Gastrocnemius medialis (tissue), 4 donors: ENCODE data around the gene CSNK1G1. TPM values are rescaled to one million over a fixed set of nuclear protein-coding genes. Genes with fewer than 3 reads are reported as not detected.

Source experiments
- ATAC-seq, 2 donors: fragments of 150-250 bp; one replicate each; pipeline ENCODE4 v1.9.1; 2016
- DNase-seq, 2 donors: peaks; one replicate each; pipeline ENCODE4 v3.0.0-alpha.2; 2019
- H3K27ac ChIP-seq, 4 donors: fragments of 200-600 bp; sonication (generic); 1 replicate in 1 of 4; 2 replicates in 3 of 4; pipeline ENCODE4 v1.5.1; 2016 to 2018; ENCODE audit warnings: mild to moderate bottlenecking in 2 of 4, moderate library complexity in 1 of 4
- H3K27me3 ChIP-seq, 3 donors: fragments of 200-600 bp; sonication (generic) in 2 of 3; 1 replicate in 1 of 3; 2 replicates in 2 of 3; pipeline versions ENCODE4 v1.5.1 to v1.6.0; 2016 to 2019; ENCODE audit warnings: mild to moderate bottlenecking in 1 of 3, moderate library complexity in 1 of 3
- H3K36me3 ChIP-seq, 2 donors: fragments of 200-600 bp; sonication (generic) in 1 of 2; one replicate each; pipeline ENCODE4 v1.5.1; 2017 to 2018
- H3K4me1 ChIP-seq, 2 donors: fragments of 200-600 bp; sonication (generic) in 1 of 2; one replicate each; pipeline ENCODE4 v1.5.1; 2016 to 2017; ENCODE audit warnings: mild to moderate bottlenecking in 2 of 2
- H3K4me3 ChIP-seq, 4 donors: fragments of 200-600 bp; sonication (generic) in 3 of 4; 1 replicate in 1 of 4; 2 replicates in 3 of 4; pipeline ENCODE4 v1.5.1; 2016 to 2019; ENCODE audit warnings: mild to moderate bottlenecking in 2 of 4
- H3K9me3 ChIP-seq, 3 donors: fragments of 200-600 bp; sonication (generic) in 2 of 3; 1 replicate in 1 of 3; 2 replicates in 2 of 3; pipeline ENCODE4 v1.5.1; 2016 to 2019
- POLR2A ChIP-seq, 2 donors: fragments of 450-650 bp; IDR thresholded peaks; one replicate each; pipeline ENCODE4 v1.6.1; 2017; ENCODE audit warnings: antibody characterized with exemption in 2 of 2, mild to moderate bottlenecking in 2 of 2, moderate library complexity in 2 of 2
- in situ Hi-C, 4 donors: fragments of 200-750 bp; cut with MboI; loops; one replicate each; pipeline versions ENCODE4 v1.15.0 to v1.8.0; 2017; ENCODE audit warnings: low sequenced_read_pairs in 4 of 4
- intact Hi-C: fragments of 100-400 bp; cut with DNase I; formaldehyde crosslinking; loops from one replicate; pipeline ENCODE4 v1.15.1; 2023; ENCODE audit warnings: low total_unique reads
- total RNA-seq, 4 donors: library from RNA; depleted of rRNA; stranded (reverse); fragments of >200 nt; gene quantifications; one replicate each; pipeline versions ENCODE4 v1.1.0 to v1.2.3, GENCODE V29; 2016
- TF ChIP-seq, protein P1 (sequence below), 5 experiments: fragments of 450-650 bp in 3 of 5; fragments of 200-600 bp in 2 of 5; sonication (generic) in 2 of 5; IDR thresholded peaks in 4 of 5; conservative IDR thresholded peaks in 1 of 5; 1 replicate in 4 of 5; 2 replicates in 1 of 5; pipeline ENCODE4 v1.5.1; 2016 to 2019; ENCODE audit warnings: antibody characterized with exemption in 5 of 5, mild to moderate bottlenecking in 3 of 5, moderate library complexity in 3 of 5

Gene CSNK1G1
- total RNA-seq, 4 donors from 2014 or later, result 5.3 to 26.6 (median 6.5) TPM

DNA sequence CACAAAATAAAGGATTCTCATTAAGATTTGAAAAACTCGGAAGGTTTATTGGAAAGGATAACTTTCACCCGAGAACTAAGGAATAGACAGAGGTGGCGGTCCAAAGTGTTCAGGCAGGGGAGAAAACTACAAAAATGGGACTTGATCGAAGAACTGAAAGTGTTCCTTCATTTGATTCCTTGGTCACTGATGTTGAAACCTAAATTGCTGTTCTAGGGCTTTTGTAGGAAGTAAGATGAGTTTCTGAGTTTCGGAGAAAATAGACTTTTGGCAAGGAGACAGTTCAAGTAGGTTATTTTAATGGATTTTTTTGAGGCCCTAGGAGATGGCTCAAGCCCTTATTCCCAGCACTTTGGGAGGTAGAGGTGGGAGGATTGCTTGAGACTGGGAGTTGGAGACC, 33.1 kb upstream of the CSNK1G1 start:
- no peak for ATAC-seq
- intact Hi-C loops (loop anchor here (5.0 kb wide), 1 partner anchor 73 kb away; the partner anchor contains the start of gene ZNF609), in situ Hi-C loops (no loop called here)
- Histone ChIP-seq H3K27me3 (no peaks in the 10 kb centered on the region), H3K36me3 (no peaks in the 10 kb centered on the region), H3K4me3 (no peak overlapping the region), H3K27ac (peak overlapping the region in 1 of 4 donors; percentile 80), H3K4me1 (peaks cover 0 to 4% of the 10 kb centered on the region in 2 donors), H3K9me3 (no peaks in the 10 kb centered on the region)
- no peak for DNase-seq
- TF ChIP-seq, protein P1, sequence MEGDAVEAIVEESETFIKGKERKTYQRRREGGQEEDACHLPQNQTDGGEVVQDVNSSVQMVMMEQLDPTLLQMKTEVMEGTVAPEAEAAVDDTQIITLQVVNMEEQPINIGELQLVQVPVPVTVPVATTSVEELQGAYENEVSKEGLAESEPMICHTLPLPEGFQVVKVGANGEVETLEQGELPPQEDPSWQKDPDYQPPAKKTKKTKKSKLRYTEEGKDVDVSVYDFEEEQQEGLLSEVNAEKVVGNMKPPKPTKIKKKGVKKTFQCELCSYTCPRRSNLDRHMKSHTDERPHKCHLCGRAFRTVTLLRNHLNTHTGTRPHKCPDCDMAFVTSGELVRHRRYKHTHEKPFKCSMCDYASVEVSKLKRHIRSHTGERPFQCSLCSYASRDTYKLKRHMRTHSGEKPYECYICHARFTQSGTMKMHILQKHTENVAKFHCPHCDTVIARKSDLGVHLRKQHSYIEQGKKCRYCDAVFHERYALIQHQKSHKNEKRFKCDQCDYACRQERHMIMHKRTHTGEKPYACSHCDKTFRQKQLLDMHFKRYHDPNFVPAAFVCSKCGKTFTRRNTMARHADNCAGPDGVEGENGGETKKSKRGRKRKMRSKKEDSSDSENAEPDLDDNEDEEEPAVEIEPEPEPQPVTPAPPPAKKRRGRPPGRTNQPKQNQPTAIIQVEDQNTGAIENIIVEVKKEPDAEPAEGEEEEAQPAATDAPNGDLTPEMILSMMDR (IDR thresholded peaks at IDR 0.05 in 4 of 5, conservative IDR thresholded peaks at IDR 0.05 in 1 of 5), result no peak
- TF ChIP-seq POLR2A (IDR thresholded peaks at IDR 0.05), result no peak

DNA sequence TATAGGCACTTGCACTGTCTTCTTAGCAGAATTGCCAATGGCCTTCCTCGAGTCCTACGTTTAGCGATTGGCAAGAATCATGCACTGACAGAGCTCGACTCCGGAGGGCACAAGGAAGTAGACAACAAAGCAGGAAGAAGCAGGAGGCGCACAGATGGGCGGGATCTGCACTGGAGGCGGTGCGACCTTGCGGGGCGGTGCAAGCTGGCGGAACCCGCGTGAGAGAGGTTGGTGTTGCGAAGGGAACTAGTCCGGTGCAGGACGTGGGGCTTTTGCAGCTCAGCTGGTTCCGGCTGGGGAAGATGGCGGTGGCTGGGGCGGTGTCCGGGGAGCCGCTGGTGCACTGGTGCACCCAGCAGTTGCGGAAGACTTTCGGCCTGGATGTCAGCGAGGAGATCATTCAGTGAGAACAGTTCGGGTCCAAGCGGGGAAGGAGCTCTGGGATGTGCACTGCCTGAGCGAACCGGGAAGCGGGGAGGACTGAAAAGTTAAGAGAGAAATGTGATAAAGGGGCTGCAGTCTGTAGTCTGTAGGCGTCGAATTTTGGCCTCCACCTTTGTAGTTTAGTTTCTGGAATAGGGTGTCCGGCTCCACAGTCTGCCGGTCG, 31.7 kb upstream of the CSNK1G1 start, which contains the start of gene TRIP4:
TRIP4 (plus strand) TSS at position 275 of the 607 bp plus-strand sequence; CDS start at position 303, 28 bp downstream.
- intact Hi-C loops, result loop anchor here (5.0 kb wide), 1 partner anchor 75 kb away; the partner anchor contains the start of gene ZNF609
- Histone ChIP-seq H3K4me3 (peak within 1 kb of the TSS; percentile 63 to 80 (median 78)), H3K36me3 (no peaks in the 10 kb centered on the region), H3K4me1 (peaks cover 0 to 4% of the 10 kb centered on the region in 2 donors), H3K9me3 (no peaks in the 10 kb centered on the region), H3K27ac (peak within 1 kb of the TSS; percentile 55 to 82 (median 76)), H3K27me3 (no peaks in the 10 kb centered on the region)
- ATAC-seq (peak; percentile 95 to 98), DNase-seq (peak; percentile 81 to 93)
- TF ChIP-seq, protein P1 (IDR thresholded peaks at IDR 0.05 in 4 of 5, conservative IDR thresholded peaks at IDR 0.05 in 1 of 5), result no peak
- TF ChIP-seq POLR2A (IDR thresholded peaks at IDR 0.05), result peak in 1 of 2 donors; percentile 20
- in situ Hi-C loops, result no loop called here

DNA sequence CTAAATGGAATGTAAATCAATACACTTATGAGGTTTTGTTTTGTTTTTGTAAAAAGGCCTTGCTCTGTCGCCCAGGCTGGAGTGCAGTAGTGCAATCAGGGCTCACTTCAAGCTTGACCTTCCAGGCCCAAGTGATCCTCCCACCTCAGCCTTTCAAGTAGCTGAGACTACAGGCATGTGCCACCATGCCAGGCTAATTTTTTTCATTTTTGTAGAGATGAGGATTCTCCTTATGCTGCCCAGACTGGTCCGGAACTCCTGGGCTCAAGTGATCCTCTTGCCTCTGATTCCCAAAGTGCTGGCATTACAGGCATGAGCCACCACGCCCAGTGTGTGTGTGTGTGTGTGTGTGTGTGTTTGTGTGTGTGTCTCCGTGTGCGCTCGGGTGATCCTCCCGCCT, 30.3 kb upstream of the CSNK1G1 start:
- no peaks in the 10 kb centered on the region for H3K9me3 ChIP-seq
- H3K4me1 ChIP-seq, result peaks cover 0 to 10% of the 10 kb centered on the region in 2 donors
- intact Hi-C loops, result loop anchor here (5.0 kb wide), 1 partner anchor 76 kb away; the partner anchor contains the start of gene ZNF609
- ATAC-seq (no peak), DNase-seq (no peak)
- in situ Hi-C loops, result no loop called here
- no peaks in the 10 kb centered on the region for H3K36me3 ChIP-seq
- no peaks in the 10 kb centered on the region for H3K27me3 ChIP-seq
- no peak overlapping the region for H3K27ac ChIP-seq
- no peak overlapping the region for H3K4me3 ChIP-seq
- TF ChIP-seq, protein P1 (IDR thresholded peaks at IDR 0.05 in 4 of 5, conservative IDR thresholded peaks at IDR 0.05 in 1 of 5), result no peak
- no peak for TF ChIP-seq POLR2A (IDR thresholded peaks at IDR 0.05)

DNA sequence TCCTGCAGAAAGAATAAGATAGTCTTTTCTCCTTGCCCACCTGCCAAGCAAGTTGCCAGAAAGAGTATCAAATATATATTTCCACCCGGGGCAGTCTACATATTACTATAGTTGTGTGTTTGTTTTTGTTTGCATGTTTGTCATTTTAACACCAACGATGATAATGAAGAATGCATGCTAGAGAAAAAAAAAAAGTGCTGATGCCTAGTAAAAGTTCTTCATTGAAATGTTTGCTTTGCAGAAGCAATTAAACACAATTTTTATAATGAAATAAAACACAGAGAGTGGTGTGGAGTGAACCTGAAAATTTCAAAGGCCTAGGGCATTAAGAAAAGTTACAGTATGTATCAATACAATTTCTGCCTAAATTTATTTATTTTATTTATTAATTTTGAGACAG, 27.8 kb upstream of the CSNK1G1 start:
- no peak overlapping the region for H3K4me3 ChIP-seq
- intact Hi-C loops (loop anchor here (5.0 kb wide), 1 partner anchor 221 kb away; the partner anchor contains the start of gene PPIB), in situ Hi-C loops (no loop called here)
- TF ChIP-seq, protein P1 (IDR thresholded peaks at IDR 0.05 in 4 of 5, conservative IDR thresholded peaks at IDR 0.05 in 1 of 5), result no peak
- TF ChIP-seq POLR2A (IDR thresholded peaks at IDR 0.05), result no peak
- H3K4me1 ChIP-seq, result peaks cover 5 to 14% of the 10 kb centered on the region in 2 donors
- no peak overlapping the region for H3K27ac ChIP-seq
- H3K36me3 ChIP-seq, result no peaks in the 10 kb centered on the region
- DNase-seq (no peak), ATAC-seq (no peak)
- no peaks in the 10 kb centered on the region for H3K9me3 ChIP-seq
- no peaks in the 10 kb centered on the region for H3K27me3 ChIP-seq
